ENCODE results near the gene BARHL1.

BARHL1 gene

DNA sequence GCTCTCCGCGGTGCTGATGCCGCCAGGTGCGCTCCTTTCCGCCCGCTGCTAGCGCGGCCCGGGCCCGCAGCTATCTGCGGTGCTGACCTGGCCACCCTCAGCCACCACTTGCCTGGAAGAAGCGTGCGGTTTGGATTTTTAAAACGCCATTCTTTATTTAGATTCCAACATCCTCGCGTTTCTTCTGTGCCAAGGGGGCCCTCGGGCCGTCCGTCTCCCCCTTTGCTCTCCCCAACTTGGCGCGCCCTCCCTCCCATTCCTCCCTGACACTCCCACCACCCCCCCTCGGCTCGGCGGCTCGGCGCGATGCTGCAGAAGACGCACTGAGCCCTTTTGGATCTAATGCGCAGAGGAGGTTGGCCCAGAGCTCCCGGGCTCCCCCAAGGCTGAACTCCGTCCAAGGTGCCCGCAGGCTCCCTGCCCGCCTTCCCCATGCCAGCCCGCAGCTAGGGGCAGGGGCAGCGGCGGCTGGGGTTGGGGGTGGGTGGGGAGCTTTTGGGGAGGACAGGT is at the start of gene BARHL1:
Gene BARHL1, plus strand, starts transcription at position 331 of the 510 bp plus-strand sequence. CDS start 192 bp downstream, outside the sequence.
- no peak for DNase-seq (ENCODE audit: low read depth)
- no peak within 1 kb of the TSS; the same call in 1 of the 2 replicates for H3K4me3 ChIP-seq (ENCODE audit: low read depth, low read length)
- TF ChIP-seq, protein P1, sequence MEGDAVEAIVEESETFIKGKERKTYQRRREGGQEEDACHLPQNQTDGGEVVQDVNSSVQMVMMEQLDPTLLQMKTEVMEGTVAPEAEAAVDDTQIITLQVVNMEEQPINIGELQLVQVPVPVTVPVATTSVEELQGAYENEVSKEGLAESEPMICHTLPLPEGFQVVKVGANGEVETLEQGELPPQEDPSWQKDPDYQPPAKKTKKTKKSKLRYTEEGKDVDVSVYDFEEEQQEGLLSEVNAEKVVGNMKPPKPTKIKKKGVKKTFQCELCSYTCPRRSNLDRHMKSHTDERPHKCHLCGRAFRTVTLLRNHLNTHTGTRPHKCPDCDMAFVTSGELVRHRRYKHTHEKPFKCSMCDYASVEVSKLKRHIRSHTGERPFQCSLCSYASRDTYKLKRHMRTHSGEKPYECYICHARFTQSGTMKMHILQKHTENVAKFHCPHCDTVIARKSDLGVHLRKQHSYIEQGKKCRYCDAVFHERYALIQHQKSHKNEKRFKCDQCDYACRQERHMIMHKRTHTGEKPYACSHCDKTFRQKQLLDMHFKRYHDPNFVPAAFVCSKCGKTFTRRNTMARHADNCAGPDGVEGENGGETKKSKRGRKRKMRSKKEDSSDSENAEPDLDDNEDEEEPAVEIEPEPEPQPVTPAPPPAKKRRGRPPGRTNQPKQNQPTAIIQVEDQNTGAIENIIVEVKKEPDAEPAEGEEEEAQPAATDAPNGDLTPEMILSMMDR (IDR thresholded peaks at IDR 0.05; ENCODE audit: low read depth, low read length, missing control alignments) = no peak

DNA sequence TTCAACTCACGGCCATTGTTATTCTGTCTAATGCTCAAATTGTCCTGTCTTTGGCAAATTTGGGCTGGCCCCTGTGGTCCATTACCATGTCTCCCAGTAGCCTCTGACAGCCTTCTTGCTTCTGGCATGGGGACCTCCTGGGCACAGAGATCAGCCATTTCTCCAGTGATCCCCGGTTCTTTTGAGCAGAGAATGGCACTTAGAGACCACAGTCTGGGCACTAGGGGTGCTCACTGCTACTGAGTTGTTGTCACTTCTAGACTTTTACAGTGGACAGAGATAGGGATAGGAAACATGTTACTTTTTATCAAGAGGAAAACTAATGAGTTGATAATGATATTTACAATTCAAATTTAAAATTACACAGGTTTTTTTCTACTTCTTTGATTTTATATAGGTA is 47.6 kb upstream of the BARHL1 start:
- H3K4me3 ChIP-seq (ENCODE audit: low read depth, low read length) = no peak overlapping the region
- TF ChIP-seq, protein P1 (IDR thresholded peaks at IDR 0.05; ENCODE audit: low read depth, low read length, missing control alignments) = no peak
- DNase-seq (ENCODE audit: low read depth) = no peak

DNA sequence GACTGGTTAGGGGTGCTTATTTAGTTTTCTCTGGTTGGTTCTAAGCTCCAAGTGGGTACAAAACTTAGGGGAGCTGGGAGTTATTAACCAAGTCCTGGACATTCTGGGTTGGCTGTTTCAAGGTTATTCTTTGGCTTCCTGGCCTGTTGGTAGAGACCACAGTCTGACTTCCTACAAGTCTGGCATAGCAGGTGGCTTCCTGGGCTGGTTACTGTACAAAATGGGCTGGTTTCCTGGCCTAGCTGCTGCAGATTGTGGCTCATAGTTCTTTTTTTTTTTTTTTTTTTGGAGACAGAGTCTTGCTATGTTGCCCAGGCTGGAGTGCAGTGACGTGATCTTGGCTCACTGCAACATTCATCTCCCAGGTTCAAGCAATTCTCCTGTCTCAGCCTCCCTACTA is 46.3 kb upstream of the BARHL1 start:
- DNase-seq (ENCODE audit: low read depth) = no peak
- no peak overlapping the region for H3K4me3 ChIP-seq (ENCODE audit: low read depth, low read length)
- TF ChIP-seq, protein P1 (IDR thresholded peaks at IDR 0.05; ENCODE audit: low read depth, low read length, missing control alignments) = no peak

DNA sequence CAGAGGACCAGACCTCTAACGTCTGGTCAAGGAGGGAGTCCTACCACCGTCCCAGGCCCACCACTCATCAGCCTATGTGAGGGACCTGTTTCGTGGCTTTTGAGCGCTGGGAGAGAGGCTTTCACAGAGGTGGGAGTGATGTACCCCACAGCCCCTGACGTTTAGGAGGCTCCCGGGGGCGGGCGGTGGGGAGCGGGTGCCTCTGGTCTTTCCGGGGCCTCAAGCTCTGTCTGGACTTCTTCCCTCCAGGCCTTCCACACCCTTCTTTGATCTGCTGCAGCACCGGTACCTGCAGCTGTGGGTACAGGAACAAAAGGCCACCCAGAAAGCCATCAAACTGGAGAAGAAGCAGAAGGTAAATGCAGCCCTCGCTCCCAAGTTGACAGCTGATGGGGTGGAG is 45.1 kb upstream of the BARHL1 start:
- TF ChIP-seq, protein P1 (IDR thresholded peaks at IDR 0.05; ENCODE audit: low read depth, low read length, missing control alignments) = no peak

DNA sequence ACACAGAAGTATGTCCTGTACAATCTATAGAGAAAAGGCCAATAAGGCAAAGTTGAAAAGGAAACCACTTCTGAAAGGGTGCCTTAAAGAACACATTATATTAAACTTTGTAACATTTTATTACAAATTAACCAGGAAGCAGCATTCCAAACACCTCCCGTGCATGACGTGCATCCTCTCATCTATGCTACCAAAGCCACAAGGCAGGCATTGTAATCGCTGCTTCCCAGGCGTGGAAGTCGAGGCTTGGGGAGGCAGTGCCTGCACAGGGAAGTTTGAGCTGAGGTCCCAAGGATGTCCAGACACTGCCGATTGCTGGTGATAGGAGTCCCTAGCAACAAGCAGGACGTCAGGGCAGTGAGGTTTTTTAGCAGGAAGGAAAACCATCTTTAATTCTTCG is 44.3 kb upstream of the BARHL1 start:
- TF ChIP-seq, protein P1 (IDR thresholded peaks at IDR 0.05; ENCODE audit: low read depth, low read length, missing control alignments) = no peak
- no peak overlapping the region for H3K4me3 ChIP-seq (ENCODE audit: low read depth, low read length)
- no peak for DNase-seq (ENCODE audit: low read depth)

More for the DNA sequence above, 45.1 kb upstream of the BARHL1 start:
- DNase-seq (ENCODE audit: low read depth) = no peak
- H3K4me3 ChIP-seq (ENCODE audit: low read depth, low read length) = no peak overlapping the region

DNA sequence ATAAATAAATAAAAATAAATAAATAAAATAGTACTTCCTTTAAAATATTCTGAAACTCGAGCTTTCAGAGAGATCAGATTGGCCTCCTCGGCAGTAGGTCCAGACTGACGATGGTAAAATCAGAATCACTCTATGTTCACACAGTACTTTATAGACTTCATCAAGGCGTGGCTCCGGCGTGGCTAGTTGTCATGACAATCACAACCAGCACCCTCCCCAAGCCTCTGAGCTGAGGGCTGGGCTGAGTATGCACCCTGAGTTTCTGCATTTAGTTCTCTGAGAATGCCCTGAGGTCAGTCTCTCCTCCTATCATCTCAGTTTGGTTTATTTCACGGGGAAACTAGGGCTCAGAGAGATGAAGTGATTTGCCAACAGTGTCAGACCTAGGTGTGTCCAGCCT is 43.3 kb upstream of the BARHL1 start:
- H3K4me3 ChIP-seq (ENCODE audit: low read depth, low read length) = no peak overlapping the region
- no peak for DNase-seq (ENCODE audit: low read depth)
- TF ChIP-seq, protein P1 (IDR thresholded peaks at IDR 0.05; ENCODE audit: low read depth, low read length, missing control alignments) = no peak

DNA sequence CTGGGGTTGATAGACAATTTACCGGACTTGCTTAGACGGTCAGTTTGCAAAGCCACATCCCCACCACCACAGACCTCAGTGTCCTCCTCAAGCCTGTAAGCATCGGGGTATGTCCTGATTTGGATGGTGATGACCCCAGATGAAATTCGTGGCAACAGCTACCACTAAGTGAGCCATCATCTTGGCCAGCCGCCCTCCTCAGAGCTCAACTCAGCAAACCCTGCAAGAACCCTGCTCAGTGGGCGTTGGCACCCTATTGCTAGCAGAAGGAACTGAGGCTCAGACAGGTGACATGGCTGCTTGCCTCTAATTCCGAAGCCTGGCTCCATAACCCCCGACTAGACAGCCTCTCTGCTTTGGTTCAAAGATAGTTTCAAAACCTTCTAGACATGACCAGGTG is 41.4 kb upstream of the BARHL1 start:
- H3K4me3 ChIP-seq (ENCODE audit: low read depth, low read length) = no peak overlapping the region
- TF ChIP-seq, protein P1 (IDR thresholded peaks at IDR 0.05; ENCODE audit: low read depth, low read length, missing control alignments) = no peak
- no peak for DNase-seq (ENCODE audit: low read depth)

Data from GM12864 (cell line).